ENCODE results near the gene GLI1.
A peak's percentile ranks its signal among the peaks of the same experiment; 100 is the strongest.

The GLI1 gene

GRCh38 chr12:57521525-57522010, 62.0 kb downstream of the GLI1 start:
- DNase-seq, result peak; percentile 50

Measured in NCI-H524 treated with DMSO at 0.1 percent for 48 hours (cell line).